Peyer's patch (tissue), 4 donors: ENCODE data around the gene AGO3. TPM values are rescaled to one million over a fixed set of nuclear protein-coding genes. Genes with fewer than 3 reads are reported as not detected.

Experiments used
- DNase-seq, 3 donors: peaks; one replicate each; pipeline ENCODE4 v3.0.0-alpha.2; 2017 to 2019
- H3K27ac ChIP-seq, 4 donors: fragments of 200-600 bp; sonication (generic); one replicate each; pipeline ENCODE4 v1.5.1; 2016 to 2019
- H3K27me3 ChIP-seq, 2 donors: fragments of 200-600 bp; sonication (generic); one replicate each; pipeline ENCODE4 v1.5.1; 2019
- H3K36me3 ChIP-seq, 3 donors: fragments of 200-600 bp; sonication (generic); one replicate each; pipeline ENCODE4 v1.5.1; 2016 to 2019
- H3K4me1 ChIP-seq, 4 donors: fragments of 200-600 bp; sonication (generic); one replicate each; pipeline ENCODE4 v1.5.1; 2016 to 2019
- H3K4me3 ChIP-seq, 4 donors: fragments of 200-600 bp; sonication (generic); 1 replicate in 3 of 4; 2 replicates in 1 of 4; pipeline ENCODE4 v1.5.1; 2016 to 2019; ENCODE audit warnings: mild to moderate bottlenecking in 1 of 4
- H3K9me3 ChIP-seq, 4 donors: fragments of 200-600 bp; sonication (generic); one replicate each; pipeline ENCODE4 v1.5.1; 2016 to 2019; ENCODE audit warnings: mild to moderate bottlenecking in 1 of 4
- POLR2A ChIP-seq, 2 donors: fragments of 450-650 bp; IDR thresholded peaks; one replicate each; pipeline ENCODE4 v1.5.1; 2017; ENCODE audit warnings: antibody characterized with exemption in 2 of 2, mild to moderate bottlenecking in 2 of 2, moderate library complexity in 2 of 2
- total RNA-seq, 4 donors: library from RNA; depleted of rRNA; stranded (reverse); fragments of >200 nt; gene quantifications; one replicate each; pipeline ENCODE4 v1.1.0, GENCODE V29; 2016
- TF ChIP-seq, protein P1 (sequence below), 6 experiments: fragments of 450-650 bp in 4 of 6; fragments of 200-600 bp in 2 of 6; sonication (generic) in 1 of 6; IDR thresholded peaks; one replicate each; pipeline ENCODE4 v1.5.1; 2017 to 2019; ENCODE audit warnings: antibody characterized with exemption in 6 of 6, mild to moderate bottlenecking in 3 of 6, moderate library complexity in 1 of 6

Gene AGO3
- total RNA-seq, 4 donors from 2014 or later, result 12.1 to 33.0 (median 18.6) TPM

DNA sequence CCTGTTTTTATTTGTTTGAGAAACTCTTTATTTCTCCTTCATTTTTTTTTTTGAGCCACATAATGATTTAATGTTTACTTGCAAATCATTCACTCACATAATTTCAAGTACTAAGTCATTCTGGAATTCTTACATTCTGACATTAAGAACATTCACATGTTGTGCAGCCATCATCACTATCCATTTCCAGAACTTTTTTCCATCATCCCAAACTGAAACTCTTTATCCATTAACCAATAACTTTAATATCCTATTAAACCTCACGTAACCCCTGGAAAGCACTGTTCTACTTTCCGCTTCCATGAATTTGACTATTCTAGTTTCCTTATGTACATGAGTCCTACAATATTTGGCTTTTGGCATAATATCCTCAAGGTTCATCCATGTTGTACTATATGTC lies 100.5 kb downstream of the AGO3 start:
- peaks cover 0 to 49% (median 0%) of the 10 kb centered on the region in 3 donors for H3K36me3 ChIP-seq

DNA sequence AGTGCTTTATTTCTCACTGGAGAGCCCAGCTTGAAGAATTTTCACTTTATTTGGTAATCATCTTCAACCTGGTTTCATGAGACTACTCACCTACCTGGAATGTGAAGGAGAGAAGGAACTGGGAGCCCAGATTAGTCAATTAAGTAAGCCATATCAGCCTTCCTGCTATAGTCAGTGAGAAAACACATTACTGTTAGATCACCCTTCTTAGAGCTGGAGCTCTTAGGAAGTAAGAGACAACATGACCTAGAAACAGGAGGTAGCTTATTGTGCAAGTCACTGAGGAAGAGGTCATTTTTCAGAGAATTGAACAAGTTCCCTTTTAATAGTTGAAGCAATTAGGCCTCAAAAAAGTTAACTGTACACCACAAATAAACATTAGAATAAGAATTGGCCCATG lies 103.8 kb downstream of the AGO3 start:
- peaks cover 0 to 45% (median 0%) of the 10 kb centered on the region in 3 donors for H3K36me3 ChIP-seq

More for the DNA sequence above, 100.5 kb downstream of the AGO3 start:
- no peaks in the 10 kb centered on the region for H3K9me3 ChIP-seq
- no peak for TF ChIP-seq POLR2A (IDR thresholded peaks at IDR 0.05)
- TF ChIP-seq, protein P1, sequence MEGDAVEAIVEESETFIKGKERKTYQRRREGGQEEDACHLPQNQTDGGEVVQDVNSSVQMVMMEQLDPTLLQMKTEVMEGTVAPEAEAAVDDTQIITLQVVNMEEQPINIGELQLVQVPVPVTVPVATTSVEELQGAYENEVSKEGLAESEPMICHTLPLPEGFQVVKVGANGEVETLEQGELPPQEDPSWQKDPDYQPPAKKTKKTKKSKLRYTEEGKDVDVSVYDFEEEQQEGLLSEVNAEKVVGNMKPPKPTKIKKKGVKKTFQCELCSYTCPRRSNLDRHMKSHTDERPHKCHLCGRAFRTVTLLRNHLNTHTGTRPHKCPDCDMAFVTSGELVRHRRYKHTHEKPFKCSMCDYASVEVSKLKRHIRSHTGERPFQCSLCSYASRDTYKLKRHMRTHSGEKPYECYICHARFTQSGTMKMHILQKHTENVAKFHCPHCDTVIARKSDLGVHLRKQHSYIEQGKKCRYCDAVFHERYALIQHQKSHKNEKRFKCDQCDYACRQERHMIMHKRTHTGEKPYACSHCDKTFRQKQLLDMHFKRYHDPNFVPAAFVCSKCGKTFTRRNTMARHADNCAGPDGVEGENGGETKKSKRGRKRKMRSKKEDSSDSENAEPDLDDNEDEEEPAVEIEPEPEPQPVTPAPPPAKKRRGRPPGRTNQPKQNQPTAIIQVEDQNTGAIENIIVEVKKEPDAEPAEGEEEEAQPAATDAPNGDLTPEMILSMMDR (IDR thresholded peaks at IDR 0.05), result no peak
- DNase-seq, result no peak
- no peaks in the 10 kb centered on the region for H3K27me3 ChIP-seq
- no peak overlapping the region for H3K27ac ChIP-seq
- no peak overlapping the region for H3K4me3 ChIP-seq
- no peaks in the 10 kb centered on the region for H3K4me1 ChIP-seq

DNA sequence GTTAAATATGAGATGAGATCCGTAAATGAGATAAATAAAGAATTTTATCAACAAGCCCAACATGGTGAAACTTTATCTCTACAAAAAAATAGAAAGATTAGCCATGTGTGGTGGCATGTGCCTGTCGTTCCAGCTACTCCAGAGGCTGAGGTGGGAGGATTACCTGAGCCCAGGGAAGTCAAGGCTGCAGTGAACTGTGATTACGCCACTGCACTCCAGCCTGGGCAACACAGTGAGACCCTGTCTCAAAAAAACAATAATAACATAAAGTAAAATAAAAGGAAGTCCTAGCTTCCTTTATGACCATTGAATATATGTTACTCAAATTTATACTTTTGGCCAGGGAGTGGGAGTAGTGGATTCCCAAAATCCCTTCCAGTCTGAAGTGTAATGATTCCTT lies 104.2 kb downstream of the AGO3 start:
- Histone ChIP-seq H3K4me3 (no peak overlapping the region), H3K36me3 (peaks cover 0 to 50% (median 0%) of the 10 kb centered on the region in 3 donors), H3K4me1 (no peaks in the 10 kb centered on the region), H3K9me3 (no peaks in the 10 kb centered on the region), H3K27ac (no peak overlapping the region), H3K27me3 (no peaks in the 10 kb centered on the region)
- DNase-seq, result no peak
- no peak for TF ChIP-seq POLR2A (IDR thresholded peaks at IDR 0.05)
- TF ChIP-seq, protein P1 (IDR thresholded peaks at IDR 0.05), result no peak

More for the DNA sequence above, 103.8 kb downstream of the AGO3 start:
- H3K27me3 ChIP-seq, result no peaks in the 10 kb centered on the region
- H3K9me3 ChIP-seq, result no peaks in the 10 kb centered on the region
- TF ChIP-seq POLR2A (IDR thresholded peaks at IDR 0.05), result no peak
- TF ChIP-seq, protein P1 (IDR thresholded peaks at IDR 0.05), result no peak
- H3K4me1 ChIP-seq, result no peaks in the 10 kb centered on the region
- no peak overlapping the region for H3K27ac ChIP-seq
- no peak overlapping the region for H3K4me3 ChIP-seq
- DNase-seq, result no peak

DNA sequence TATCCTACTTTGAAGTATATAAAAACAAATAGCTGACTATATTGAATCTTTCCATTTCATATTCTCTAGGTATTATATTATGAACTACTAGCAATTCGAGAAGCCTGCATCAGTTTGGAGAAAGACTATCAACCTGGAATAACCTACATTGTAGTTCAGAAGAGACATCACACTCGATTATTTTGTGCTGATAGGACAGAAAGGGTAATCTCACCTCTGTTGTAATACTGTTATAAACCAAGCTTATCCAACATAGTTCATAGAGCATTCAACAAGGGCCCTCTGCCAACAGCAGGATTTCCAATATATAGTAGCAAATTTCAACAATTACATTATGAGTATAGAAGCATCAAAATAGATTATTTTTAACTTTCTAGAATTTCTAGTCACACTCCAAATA lies 109.3 kb downstream of the AGO3 start:
- no peaks in the 10 kb centered on the region for H3K9me3 ChIP-seq
- no peak overlapping the region for H3K27ac ChIP-seq
- no peak overlapping the region for H3K4me3 ChIP-seq
- peaks cover 0 to 72% (median 0%) of the 10 kb centered on the region in 3 donors for H3K36me3 ChIP-seq
- no peaks in the 10 kb centered on the region for H3K27me3 ChIP-seq
- TF ChIP-seq, protein P1 (IDR thresholded peaks at IDR 0.05), result no peak
- no peak for TF ChIP-seq POLR2A (IDR thresholded peaks at IDR 0.05)
- no peaks in the 10 kb centered on the region for H3K4me1 ChIP-seq
- DNase-seq, result no peak

DNA sequence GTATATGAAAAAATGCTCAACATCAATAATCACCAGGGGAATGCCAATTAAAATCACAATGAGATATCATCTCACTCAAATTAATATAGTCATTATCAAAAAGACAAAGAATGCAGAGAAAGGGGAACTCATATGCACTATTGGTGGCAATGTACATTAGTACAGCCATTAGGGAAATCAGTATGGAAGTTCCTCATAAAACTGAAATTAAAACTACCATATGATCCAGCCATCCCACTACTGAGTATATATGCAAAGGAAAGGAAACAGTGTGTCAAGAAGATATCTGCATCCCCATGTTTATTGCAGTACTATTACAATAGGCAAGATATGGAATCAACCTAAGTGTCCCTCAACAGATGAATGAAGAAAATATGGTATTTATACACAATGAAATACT lies 120.9 kb downstream of the AGO3 start:
- H3K27ac ChIP-seq, result no peak overlapping the region
- TF ChIP-seq, protein P1 (IDR thresholded peaks at IDR 0.05), result no peak
- no peak for TF ChIP-seq POLR2A (IDR thresholded peaks at IDR 0.05)
- no peaks in the 10 kb centered on the region for H3K27me3 ChIP-seq
- DNase-seq, result no peak
- no peaks in the 10 kb centered on the region for H3K9me3 ChIP-seq
- H3K4me3 ChIP-seq, result no peak overlapping the region
- peaks cover 0 to 21% (median 0%) of the 10 kb centered on the region in 3 donors for H3K36me3 ChIP-seq
- H3K4me1 ChIP-seq, result no peaks in the 10 kb centered on the region

DNA sequence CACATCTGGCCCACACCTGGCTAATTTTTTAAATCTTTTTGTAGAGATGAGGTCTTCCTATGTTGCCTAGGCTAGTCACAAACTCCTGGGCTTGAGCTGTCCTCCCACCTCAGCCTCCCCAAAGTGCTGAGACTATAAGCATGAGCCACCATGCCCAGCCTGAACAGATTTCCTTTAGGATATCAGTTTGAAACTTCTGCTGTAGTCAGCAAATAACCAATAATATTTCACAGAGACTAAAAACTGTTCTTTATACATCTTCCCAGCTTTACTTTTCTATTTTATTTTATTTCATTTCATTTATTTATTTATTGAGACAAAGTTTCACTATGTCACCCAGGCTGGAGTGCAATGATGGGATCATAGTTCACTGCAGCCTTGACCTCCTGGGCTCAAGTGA lies 123.1 kb downstream of the AGO3 start:
- Histone ChIP-seq H3K27ac (no peak overlapping the region), H3K4me1 (no peaks in the 10 kb centered on the region), H3K4me3 (no peak overlapping the region), H3K27me3 (no peaks in the 10 kb centered on the region), H3K36me3 (peaks cover 0 to 9% (median 0%) of the 10 kb centered on the region in 3 donors), H3K9me3 (no peaks in the 10 kb centered on the region)
- no peak for DNase-seq
- TF ChIP-seq, protein P1 (IDR thresholded peaks at IDR 0.05), result no peak
- TF ChIP-seq POLR2A (IDR thresholded peaks at IDR 0.05), result no peak
